ENCODE data around the gene LRRC27.
A peak's percentile ranks its signal among the peaks of the same experiment; 100 is the strongest.

LRRC27 gene

DNA sequence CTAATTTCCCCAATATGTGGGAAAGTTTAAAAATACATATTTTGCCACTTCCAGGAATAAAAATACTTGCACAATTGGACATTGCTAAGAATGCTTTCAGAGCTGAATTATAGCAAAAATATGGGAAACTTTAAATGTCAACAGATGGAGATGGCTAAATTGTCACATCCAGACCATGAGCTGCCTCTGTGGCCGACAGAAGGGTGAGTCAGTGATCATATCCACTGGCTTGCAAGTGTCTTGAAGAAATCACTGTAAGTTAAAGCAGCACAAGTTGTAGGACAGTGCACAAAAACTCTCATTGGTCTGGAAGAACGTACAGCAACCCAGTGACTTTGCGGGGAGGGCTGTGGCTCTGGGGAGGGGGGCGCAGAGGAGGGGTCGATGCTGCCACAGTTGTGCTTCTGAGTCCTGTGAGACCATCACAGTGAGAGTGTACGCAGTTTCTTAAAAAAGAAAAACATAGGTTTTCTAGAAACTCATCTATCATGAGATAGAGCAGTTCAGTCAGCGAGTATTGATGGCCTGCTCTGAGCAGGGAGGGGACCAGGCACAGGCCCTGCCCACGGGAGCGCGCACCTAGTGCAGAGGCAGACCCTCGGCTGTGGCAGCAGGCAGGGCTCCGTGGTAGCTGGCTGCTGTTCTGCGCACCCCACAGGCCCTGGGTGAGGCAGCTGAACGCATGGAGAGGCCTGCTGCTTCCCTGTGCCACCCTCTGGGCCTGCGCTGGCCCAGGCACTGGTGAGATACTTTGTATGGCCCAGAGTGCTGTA lies 25.5 kb downstream of the LRRC27 start:
- DNase-seq (ENCODE audit: low read depth in 2 of 2), result no peak
- no peak overlapping the region for H3K4me3 ChIP-seq (replicated peaks in 1 of 2; ENCODE audit: low read depth in 2 of 2, low read length in 2 of 2)
- TF ChIP-seq, protein P1, sequence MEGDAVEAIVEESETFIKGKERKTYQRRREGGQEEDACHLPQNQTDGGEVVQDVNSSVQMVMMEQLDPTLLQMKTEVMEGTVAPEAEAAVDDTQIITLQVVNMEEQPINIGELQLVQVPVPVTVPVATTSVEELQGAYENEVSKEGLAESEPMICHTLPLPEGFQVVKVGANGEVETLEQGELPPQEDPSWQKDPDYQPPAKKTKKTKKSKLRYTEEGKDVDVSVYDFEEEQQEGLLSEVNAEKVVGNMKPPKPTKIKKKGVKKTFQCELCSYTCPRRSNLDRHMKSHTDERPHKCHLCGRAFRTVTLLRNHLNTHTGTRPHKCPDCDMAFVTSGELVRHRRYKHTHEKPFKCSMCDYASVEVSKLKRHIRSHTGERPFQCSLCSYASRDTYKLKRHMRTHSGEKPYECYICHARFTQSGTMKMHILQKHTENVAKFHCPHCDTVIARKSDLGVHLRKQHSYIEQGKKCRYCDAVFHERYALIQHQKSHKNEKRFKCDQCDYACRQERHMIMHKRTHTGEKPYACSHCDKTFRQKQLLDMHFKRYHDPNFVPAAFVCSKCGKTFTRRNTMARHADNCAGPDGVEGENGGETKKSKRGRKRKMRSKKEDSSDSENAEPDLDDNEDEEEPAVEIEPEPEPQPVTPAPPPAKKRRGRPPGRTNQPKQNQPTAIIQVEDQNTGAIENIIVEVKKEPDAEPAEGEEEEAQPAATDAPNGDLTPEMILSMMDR (IDR thresholded peaks at IDR 0.05; ENCODE audit: low read depth, low read length), result no peak

DNA sequence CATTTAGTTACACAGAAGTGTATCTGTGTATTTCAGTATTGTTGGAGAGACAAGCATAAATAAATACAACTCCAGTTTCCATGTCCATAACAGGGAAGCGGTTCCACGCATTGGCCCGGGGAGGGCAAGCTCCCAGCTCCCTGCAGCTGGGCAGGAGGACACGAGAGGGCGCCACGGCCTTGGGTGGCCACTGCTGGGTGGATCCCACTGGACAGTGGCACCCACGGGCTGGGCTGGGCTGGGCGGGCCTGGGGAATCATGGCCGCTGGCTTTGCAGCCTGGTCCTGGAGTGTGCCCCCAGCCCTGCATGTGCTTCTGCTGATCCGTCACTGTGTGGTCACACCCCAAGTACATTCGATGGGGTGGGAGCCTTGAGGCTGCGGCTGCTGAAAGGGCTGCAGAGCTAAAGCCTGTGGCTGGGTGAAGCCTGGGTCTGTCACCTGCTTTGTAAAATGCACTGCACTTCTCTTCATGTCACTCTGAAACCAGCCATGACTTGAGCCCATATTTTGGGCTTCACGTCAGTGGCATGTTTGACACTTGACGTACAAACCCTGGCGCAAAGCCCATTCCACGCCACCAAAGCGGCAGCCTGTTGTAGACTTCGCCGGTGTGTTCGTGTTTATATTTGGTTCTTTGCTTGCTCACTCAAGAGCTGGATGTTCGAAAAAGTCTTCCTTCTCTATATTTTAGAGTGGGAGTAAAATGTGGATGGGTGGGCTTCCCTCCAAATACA lies 27.5 kb downstream of the LRRC27 start:
- TF ChIP-seq, protein P1 (IDR thresholded peaks at IDR 0.05; ENCODE audit: low read depth, low read length), result no peak
- DNase-seq (ENCODE audit: low read depth in 2 of 2), result no peak
- H3K4me3 ChIP-seq (replicated peaks in 1 of 2; ENCODE audit: low read depth in 2 of 2, low read length in 2 of 2), result no peak overlapping the region

DNA sequence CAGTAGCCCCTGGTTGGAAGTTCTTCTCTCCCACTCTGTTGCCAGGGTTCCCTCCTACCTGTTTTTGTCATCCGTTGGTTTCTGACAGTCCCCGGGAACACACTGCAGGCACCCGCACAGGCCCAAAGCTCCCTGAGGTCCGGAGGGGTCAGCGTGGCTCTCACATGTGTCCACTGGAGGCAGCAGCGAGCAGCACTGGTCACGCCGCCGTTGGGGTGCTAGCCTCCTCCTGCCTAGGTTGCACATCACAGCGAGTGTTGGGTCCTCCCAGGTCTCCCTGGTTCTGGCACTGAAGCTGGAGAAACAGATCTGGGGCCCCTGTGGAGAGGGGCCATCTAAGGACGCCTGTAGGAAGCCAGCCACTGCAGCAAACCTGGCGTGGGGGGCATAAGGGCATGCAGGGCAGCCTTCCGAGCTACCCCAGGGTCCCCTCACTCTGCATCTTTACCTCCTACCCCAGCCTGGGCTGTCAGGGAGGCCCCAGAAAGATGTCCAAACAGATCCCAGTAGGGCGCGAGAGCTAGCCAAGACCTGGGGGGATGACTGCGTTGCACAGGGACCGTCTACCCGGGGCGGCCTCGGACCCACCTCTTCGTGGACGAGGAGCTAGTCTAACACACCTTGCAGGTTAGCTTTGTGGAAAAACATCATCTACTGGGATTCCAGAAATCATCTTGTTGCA lies 28.9 kb downstream of the LRRC27 start:
- DNase-seq (ENCODE audit: low read depth in 2 of 2), result no peak
- TF ChIP-seq, protein P1 (IDR thresholded peaks at IDR 0.05; ENCODE audit: low read depth, low read length), result peak; percentile 62
- no peak overlapping the region for H3K4me3 ChIP-seq (replicated peaks in 1 of 2; ENCODE audit: low read depth in 2 of 2, low read length in 2 of 2)

DNA sequence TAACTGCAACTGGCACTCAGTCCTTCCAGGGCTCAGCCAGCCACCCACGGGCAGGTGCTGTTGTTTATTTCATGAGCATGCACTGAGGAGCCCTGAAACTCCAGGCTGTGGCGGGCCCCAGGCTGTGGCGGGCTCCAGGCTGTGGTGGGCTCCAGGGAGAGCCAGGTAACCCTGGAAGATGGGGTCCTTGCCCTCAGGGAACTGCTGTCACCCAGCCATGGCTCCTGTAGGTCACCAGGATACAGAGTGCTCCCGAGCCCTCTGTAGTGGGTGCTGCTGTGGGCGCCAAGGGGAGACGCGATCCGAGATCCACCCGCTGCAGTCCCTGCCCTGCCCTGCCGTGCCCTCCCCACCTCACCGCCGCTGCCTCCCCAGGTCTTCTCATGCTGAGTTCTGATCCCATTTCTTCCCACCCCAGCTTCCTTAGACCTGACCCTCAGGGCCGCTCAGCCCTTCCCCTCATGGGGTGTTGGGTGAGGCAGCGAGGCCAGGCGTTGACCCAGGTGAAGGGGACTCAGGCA lies 29.6 kb downstream of the LRRC27 start:
- TF ChIP-seq, protein P1 (IDR thresholded peaks at IDR 0.05; ENCODE audit: low read depth, low read length), result no peak
- no peak overlapping the region for H3K4me3 ChIP-seq (replicated peaks in 1 of 2; ENCODE audit: low read depth in 2 of 2, low read length in 2 of 2)
- DNase-seq (ENCODE audit: low read depth in 2 of 2), result no peak

DNA sequence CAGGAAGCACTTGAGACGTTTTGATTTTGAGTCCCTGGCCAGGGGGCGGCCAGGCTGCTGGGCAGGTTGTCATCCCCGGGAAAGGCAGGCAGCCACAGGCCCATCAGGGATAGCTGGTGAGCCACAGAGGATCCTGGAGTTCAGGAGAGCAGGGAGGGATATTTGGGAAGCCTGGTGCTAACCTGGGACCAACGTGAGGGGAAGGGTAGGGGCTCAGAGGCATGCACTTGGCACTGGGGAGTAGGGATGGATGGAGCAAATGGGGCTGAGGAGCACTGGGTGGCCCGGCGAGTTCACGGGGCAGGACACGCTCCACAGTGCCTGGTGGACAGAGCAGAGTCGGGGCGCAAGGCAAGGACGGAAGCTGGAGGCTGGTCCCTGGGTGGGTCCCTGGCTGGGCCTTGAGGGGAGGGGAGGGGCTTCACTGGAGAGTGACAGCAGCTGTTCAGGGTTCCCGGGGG lies 30.2 kb downstream of the LRRC27 start:
- TF ChIP-seq, protein P1 (IDR thresholded peaks at IDR 0.05; ENCODE audit: low read depth, low read length), result no peak
- H3K4me3 ChIP-seq (replicated peaks in 1 of 2; ENCODE audit: low read depth in 2 of 2, low read length in 2 of 2), result no peak overlapping the region
- no peak for DNase-seq (ENCODE audit: low read depth in 2 of 2)

DNA sequence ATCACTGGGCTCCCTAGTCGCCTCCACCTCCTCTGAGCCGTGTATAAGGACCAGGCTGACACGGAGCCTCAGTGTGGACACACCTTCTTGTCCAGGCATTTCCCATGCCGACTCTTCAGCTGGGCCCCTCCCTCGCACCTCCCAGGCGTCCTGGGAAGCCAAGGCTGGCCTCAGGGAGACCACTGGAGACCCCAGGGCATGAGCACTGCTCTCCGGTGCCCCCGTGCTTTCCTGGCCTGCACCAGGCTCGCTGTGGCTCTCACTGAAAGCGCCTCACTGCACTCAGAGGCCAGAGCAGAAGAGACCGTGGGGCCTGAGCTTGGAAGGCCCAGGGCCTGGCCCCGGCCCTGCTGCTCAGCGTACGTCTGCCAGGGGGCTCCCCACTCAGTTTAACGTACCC lies 31.4 kb downstream of the LRRC27 start:
- H3K4me3 ChIP-seq (replicated peaks in 1 of 2; ENCODE audit: low read depth in 2 of 2, low read length in 2 of 2), result no peak overlapping the region
- DNase-seq (ENCODE audit: low read depth in 2 of 2), result no peak
- TF ChIP-seq, protein P1 (IDR thresholded peaks at IDR 0.05; ENCODE audit: low read depth, low read length), result no peak
